Gastrocnemius medialis (tissue), 4 donors: ENCODE measurements around the gene SUMO2. TPM values are rescaled to one million over a fixed set of nuclear protein-coding genes. Genes with fewer than 3 reads are reported as not detected.

Experiments used
- ATAC-seq, 2 donors: fragments of 150-250 bp; one replicate each; pipeline ENCODE4 v1.9.1; 2016
- DNase-seq, 2 donors: peaks; one replicate each; pipeline ENCODE4 v3.0.0-alpha.2; 2019
- H3K27ac ChIP-seq, 4 donors: fragments of 200-600 bp; sonication (generic); 1 replicate in 1 of 4; 2 replicates in 3 of 4; pipeline ENCODE4 v1.5.1; 2016 to 2018; ENCODE audit warnings: mild to moderate bottlenecking in 2 of 4, moderate library complexity in 1 of 4
- H3K27me3 ChIP-seq, 3 donors: fragments of 200-600 bp; sonication (generic) in 2 of 3; 1 replicate in 1 of 3; 2 replicates in 2 of 3; pipeline versions ENCODE4 v1.5.1 to v1.6.0; 2016 to 2019; ENCODE audit warnings: mild to moderate bottlenecking in 1 of 3, moderate library complexity in 1 of 3
- H3K36me3 ChIP-seq, 2 donors: fragments of 200-600 bp; sonication (generic) in 1 of 2; one replicate each; pipeline ENCODE4 v1.5.1; 2017 to 2018
- H3K4me1 ChIP-seq, 2 donors: fragments of 200-600 bp; sonication (generic) in 1 of 2; one replicate each; pipeline ENCODE4 v1.5.1; 2016 to 2017; ENCODE audit warnings: mild to moderate bottlenecking in 2 of 2
- H3K4me3 ChIP-seq, 4 donors: fragments of 200-600 bp; sonication (generic) in 3 of 4; 1 replicate in 1 of 4; 2 replicates in 3 of 4; pipeline ENCODE4 v1.5.1; 2016 to 2019; ENCODE audit warnings: mild to moderate bottlenecking in 2 of 4
- H3K9me3 ChIP-seq, 3 donors: fragments of 200-600 bp; sonication (generic) in 2 of 3; 1 replicate in 1 of 3; 2 replicates in 2 of 3; pipeline ENCODE4 v1.5.1; 2016 to 2019
- POLR2A ChIP-seq, 2 donors: fragments of 450-650 bp; IDR thresholded peaks; one replicate each; pipeline ENCODE4 v1.6.1; 2017; ENCODE audit warnings: antibody characterized with exemption in 2 of 2, mild to moderate bottlenecking in 2 of 2, moderate library complexity in 2 of 2
- in situ Hi-C, 4 donors: fragments of 200-750 bp; cut with MboI; loops; one replicate each; pipeline versions ENCODE4 v1.15.0 to v1.8.0; 2017; ENCODE audit warnings: low sequenced_read_pairs in 4 of 4
- intact Hi-C: fragments of 100-400 bp; cut with DNase I; formaldehyde crosslinking; loops from one replicate; pipeline ENCODE4 v1.15.1; 2023; ENCODE audit warnings: low total_unique reads
- total RNA-seq, 4 donors: library from RNA; depleted of rRNA; stranded (reverse); fragments of >200 nt; gene quantifications; one replicate each; pipeline versions ENCODE4 v1.1.0 to v1.2.3, GENCODE V29; 2016
- TF ChIP-seq, protein P1 (sequence below), 5 experiments: fragments of 450-650 bp in 3 of 5; fragments of 200-600 bp in 2 of 5; sonication (generic) in 2 of 5; IDR thresholded peaks in 4 of 5; conservative IDR thresholded peaks in 1 of 5; 1 replicate in 4 of 5; 2 replicates in 1 of 5; pipeline ENCODE4 v1.5.1; 2016 to 2019; ENCODE audit warnings: antibody characterized with exemption in 5 of 5, mild to moderate bottlenecking in 3 of 5, moderate library complexity in 3 of 5

SUMO2 gene
- total RNA-seq, 4 donors from 2014 or later = 36.7 to 45.1 (median 43.3) TPM

DNA sequence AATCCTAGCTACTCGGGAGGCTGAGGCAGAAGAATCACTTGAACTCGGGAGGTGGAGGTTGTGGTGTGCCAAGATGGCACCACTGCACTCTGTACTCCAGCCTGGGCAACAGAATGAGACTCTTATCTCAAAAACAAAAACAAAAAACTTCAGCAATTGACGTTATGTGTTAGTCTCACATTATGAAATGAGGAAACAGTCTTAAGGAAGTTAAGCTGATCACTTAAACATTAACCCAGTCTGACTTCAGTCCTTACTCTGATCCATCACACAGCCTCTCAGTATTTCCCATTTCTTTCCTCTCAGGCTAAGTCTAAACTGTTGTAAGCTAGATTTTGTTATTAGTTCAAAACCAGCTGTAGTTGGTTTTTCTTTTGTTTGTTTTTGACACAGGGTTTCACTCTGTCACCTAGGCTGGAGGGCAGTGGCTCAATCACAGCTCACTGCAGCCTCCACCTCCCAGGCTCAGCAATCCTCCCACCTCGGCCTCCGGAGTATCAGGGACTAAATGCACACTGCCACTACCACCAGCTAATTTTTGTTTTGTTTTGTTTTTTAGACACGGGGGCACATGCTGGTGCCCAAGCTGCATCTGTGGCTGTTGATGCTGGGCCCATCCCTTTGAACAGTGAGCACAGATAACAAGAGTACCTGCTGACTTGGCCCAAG, 34.7 kb downstream of the SUMO2 start:
- in situ Hi-C loops = no loop called here
- H3K36me3 ChIP-seq = peaks cover 0 to 34% of the 10 kb centered on the region in 2 donors
- H3K27ac ChIP-seq = no peak overlapping the region

DNA sequence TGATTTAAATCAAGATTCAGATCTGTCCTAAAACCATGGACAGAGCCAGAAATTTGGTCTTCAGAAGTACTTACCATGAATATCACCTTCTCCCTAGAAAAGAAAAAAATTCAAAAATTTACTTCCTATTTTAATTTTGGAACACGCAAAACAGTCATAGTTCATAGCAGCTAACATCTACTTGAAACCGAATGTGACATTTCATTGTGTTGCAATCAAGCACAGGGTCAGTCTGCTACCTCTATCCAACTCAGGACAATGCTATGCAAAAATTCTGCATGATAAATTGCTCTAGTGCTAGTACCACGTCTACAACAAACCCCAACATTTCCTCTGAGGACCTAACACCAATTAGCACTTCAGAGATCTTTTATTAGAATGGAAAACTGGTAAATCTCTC, 36.2 kb downstream of the SUMO2 start:
- DNase-seq = no peak
- H3K4me3 ChIP-seq = no peak overlapping the region
- no peak for TF ChIP-seq POLR2A (IDR thresholded peaks at IDR 0.05)
- TF ChIP-seq, protein P1, sequence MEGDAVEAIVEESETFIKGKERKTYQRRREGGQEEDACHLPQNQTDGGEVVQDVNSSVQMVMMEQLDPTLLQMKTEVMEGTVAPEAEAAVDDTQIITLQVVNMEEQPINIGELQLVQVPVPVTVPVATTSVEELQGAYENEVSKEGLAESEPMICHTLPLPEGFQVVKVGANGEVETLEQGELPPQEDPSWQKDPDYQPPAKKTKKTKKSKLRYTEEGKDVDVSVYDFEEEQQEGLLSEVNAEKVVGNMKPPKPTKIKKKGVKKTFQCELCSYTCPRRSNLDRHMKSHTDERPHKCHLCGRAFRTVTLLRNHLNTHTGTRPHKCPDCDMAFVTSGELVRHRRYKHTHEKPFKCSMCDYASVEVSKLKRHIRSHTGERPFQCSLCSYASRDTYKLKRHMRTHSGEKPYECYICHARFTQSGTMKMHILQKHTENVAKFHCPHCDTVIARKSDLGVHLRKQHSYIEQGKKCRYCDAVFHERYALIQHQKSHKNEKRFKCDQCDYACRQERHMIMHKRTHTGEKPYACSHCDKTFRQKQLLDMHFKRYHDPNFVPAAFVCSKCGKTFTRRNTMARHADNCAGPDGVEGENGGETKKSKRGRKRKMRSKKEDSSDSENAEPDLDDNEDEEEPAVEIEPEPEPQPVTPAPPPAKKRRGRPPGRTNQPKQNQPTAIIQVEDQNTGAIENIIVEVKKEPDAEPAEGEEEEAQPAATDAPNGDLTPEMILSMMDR (IDR thresholded peaks at IDR 0.05 in 4 of 5, conservative IDR thresholded peaks at IDR 0.05 in 1 of 5) = no peak
- ATAC-seq = peak in 1 of 2 donors; percentile 84
- peak overlapping the region in 2 of 4 donors; percentile 46 to 49 for H3K27ac ChIP-seq
- intact Hi-C loops = no loop called here
- H3K27me3 ChIP-seq = no peaks in the 10 kb centered on the region
- no peaks in the 10 kb centered on the region for H3K9me3 ChIP-seq
- peaks cover 0 to 34% of the 10 kb centered on the region in 2 donors for H3K36me3 ChIP-seq
- in situ Hi-C loops = no loop called here
- H3K4me1 ChIP-seq = no peaks in the 10 kb centered on the region

More for the DNA sequence above, 34.7 kb downstream of the SUMO2 start:
- no peak for ATAC-seq
- intact Hi-C loops = no loop called here
- Histone ChIP-seq H3K4me1 (peaks cover 3 to 9% of the 10 kb centered on the region in 2 donors), H3K9me3 (no peaks in the 10 kb centered on the region), H3K27me3 (no peaks in the 10 kb centered on the region), H3K4me3 (no peak overlapping the region)
- DNase-seq = no peak
- TF ChIP-seq, protein P1 (IDR thresholded peaks at IDR 0.05 in 4 of 5, conservative IDR thresholded peaks at IDR 0.05 in 1 of 5) = no peak
- no peak for TF ChIP-seq POLR2A (IDR thresholded peaks at IDR 0.05)

DNA sequence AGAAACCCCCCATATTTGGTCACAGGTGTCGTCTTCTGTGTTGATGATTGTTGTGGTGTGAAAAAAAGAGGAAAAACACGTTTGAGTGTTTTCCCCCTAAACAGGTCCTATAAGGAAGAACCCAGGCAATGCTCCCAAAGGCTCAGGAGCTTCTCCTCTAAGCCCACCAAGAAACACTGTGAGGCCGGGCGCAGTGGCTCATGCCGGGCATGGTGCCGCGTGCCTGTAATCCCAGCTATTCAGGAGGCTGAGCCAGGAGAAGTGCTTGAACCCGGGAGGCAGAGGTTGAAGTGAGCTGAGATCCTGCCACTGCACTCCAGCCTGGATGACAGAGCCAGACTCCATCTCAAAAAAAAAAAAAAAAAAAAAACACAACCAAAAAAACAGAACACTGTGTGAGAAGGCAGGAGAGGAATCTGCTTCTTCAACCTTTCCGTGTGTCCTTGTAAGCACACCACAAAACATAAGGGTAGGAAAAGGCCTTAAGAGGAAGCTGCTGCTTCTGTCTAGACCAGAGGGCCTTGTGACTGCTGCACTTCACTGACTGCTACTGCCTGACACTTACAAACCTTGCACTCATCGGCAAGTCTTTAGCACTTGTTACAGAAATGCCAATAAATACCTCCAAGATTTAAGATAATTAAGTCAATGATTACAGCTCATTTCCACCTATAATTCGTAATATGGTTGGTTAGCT, 37.8 kb downstream of the SUMO2 start:
- Histone ChIP-seq H3K9me3 (no peaks in the 10 kb centered on the region), H3K27me3 (no peaks in the 10 kb centered on the region), H3K27ac (no peak overlapping the region), H3K4me3 (no peak overlapping the region), H3K36me3 (peaks cover 0 to 34% of the 10 kb centered on the region in 2 donors), H3K4me1 (no peaks in the 10 kb centered on the region)
- ATAC-seq (no peak), DNase-seq (no peak)
- TF ChIP-seq POLR2A (IDR thresholded peaks at IDR 0.05) = no peak
- TF ChIP-seq, protein P1 (IDR thresholded peaks at IDR 0.05 in 4 of 5, conservative IDR thresholded peaks at IDR 0.05 in 1 of 5) = no peak
- intact Hi-C loops (no loop called here), in situ Hi-C loops (no loop called here)

DNA sequence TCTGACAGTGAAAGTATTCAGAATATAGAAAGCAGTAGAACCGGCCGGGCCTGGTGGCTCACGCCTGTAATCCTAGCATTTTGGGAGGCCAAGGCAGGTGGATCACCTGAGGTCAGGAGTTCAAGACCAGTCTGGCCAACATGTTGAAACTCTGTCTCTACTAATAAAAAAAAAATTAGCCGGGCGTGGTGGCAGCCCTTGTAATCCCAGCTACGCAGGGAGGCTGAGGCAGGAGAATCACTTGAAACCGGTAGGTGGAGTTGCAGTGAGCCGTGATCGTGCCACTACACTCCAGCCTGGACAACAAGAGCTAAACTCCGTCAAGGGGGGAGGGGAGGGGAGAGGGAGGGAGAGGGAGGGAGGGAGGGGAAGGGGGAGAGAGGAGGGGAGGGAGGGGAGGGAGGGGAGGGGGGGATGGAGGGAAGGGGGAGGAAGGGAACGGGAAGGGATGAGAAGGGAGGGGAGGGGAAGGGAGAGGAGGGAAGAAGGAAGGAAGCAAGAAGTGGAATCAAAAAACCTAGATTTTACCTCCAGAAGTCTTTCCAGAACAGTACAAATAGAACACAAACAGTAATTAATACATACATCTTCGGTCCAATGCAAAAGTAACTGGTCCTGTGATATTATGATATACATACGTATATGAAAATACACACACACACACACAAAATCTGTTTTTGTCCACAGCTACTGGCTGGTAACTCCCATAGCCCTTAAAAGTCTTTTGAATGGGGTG, 40.4 kb downstream of the SUMO2 start:
- H3K27me3 ChIP-seq = no peaks in the 10 kb centered on the region
- DNase-seq = no peak
- no peak overlapping the region for H3K4me3 ChIP-seq
- TF ChIP-seq POLR2A (IDR thresholded peaks at IDR 0.05) = no peak
- TF ChIP-seq, protein P1 (IDR thresholded peaks at IDR 0.05 in 4 of 5, conservative IDR thresholded peaks at IDR 0.05 in 1 of 5) = no peak
- no peak for ATAC-seq
- in situ Hi-C loops (no loop called here), intact Hi-C loops (no loop called here)
- no peak overlapping the region for H3K27ac ChIP-seq
- no peaks in the 10 kb centered on the region for H3K9me3 ChIP-seq
- H3K4me1 ChIP-seq = peaks cover 0 to 15% of the 10 kb centered on the region in 2 donors
- H3K36me3 ChIP-seq = peaks cover 0 to 22% of the 10 kb centered on the region in 2 donors
